Lung microvascular endothelial cell (primary cell): ENCODE results near the gene SEPTIN1. TPM values are rescaled to one million over a fixed set of nuclear protein-coding genes. Genes with fewer than 3 reads are reported as not detected.
"Not testable (repeated sequence)": the region's sequence is repeated elsewhere in the genome, so short reads cannot be mapped to it uniquely, and the experiment has no call there.

ENCODE experiments used
- DNase-seq, 2 donors: peaks; one replicate each; pipeline versions ENCODE4 v3.0.0 to v3.0.0-alpha.2; 2010; ENCODE audit warnings: low read depth in 2 of 2
- total RNA-seq: library from RNA; depleted of rRNA; stranded (reverse); fragments of >200 nt; gene quantifications from 2 replicates; pipeline ENCODE4 v1.2.1, GENCODE V29; 2014

SEPTIN1 gene
- total RNA-seq, 1 donor from 2014 or later = 0.20 TPM

DNA sequence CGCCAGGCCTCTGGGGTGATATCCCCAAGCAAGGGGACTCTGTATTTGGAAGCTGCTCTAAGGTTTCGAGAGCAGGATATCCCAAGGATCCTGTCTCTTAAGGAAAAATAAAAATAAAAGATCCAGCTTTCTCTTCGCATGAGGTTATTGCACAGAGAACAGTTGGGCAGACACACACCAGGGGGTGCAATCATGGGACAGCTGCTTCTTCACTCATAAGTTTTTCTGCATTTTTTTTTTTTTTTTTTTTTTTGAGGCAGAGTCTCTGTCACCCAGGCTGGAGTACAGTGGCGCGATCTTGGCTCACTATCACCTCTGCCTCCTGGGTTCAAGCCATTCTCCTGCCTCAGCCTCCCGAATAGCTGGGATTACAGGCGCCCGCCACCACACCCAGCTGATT lies 40.4 kb downstream of the SEPTIN1 start:
- DNase-seq = not testable (repeated sequence)

DNA sequence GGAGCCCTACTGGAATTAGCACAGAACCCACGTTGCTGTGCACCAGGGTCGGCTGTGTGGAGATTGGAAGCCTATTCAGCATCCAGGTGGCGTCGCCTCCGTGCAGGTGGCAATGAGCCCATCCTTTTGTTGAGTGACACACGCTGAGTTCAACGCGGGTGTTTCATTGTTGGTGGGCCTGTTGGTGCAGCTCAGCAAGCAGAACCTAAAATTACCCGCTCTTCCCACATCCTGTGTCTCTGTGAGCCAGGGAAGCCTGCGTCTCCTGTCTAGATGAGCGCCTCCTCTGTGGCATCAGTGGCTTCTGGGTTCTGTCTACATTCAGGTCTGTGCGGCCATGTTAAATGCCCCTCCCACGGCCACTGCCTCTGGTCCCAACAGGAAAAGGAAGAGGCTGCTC lies 41.7 kb downstream of the SEPTIN1 start:
- DNase-seq = no peak

DNA sequence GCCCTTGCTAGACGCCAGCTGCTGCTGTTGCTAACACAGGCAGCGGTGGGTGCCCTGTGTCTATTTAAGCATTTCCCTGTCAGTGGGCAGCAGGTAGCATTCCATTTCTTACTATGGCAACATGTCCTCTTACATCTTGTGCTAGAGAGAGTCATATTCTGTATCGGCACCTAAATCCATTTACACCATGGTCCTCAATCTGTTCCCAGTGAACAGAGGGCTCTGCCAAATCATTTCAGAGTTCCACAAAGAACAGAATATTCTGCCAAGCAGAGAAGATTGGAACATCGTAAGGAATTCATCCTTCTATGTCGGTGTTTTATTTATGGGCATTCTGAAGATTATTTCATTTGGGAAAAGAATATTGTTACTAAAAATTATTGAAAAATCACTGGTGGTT lies 43.6 kb downstream of the SEPTIN1 start:
- DNase-seq = not testable (repeated sequence)

DNA sequence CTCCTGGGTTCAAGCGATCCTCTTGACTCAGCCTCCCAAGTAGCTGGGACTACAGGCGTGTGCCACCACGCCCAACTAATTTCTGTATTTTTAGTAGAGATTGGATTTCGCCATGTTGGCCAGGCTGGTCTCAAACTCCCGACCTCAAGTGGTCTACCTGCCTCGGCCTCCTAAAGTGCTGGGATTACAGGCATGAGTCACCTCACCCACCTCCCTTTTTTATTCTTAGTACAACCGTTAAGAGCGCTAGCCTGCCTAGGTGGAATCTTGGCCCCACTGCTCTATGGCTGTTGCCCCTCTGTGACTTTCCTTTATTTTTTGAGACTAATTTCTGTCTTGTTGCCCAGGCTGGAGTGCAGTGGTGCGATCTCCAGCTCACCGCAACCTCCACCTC lies 44.4 kb downstream of the SEPTIN1 start:
- DNase-seq = not testable (repeated sequence)

DNA sequence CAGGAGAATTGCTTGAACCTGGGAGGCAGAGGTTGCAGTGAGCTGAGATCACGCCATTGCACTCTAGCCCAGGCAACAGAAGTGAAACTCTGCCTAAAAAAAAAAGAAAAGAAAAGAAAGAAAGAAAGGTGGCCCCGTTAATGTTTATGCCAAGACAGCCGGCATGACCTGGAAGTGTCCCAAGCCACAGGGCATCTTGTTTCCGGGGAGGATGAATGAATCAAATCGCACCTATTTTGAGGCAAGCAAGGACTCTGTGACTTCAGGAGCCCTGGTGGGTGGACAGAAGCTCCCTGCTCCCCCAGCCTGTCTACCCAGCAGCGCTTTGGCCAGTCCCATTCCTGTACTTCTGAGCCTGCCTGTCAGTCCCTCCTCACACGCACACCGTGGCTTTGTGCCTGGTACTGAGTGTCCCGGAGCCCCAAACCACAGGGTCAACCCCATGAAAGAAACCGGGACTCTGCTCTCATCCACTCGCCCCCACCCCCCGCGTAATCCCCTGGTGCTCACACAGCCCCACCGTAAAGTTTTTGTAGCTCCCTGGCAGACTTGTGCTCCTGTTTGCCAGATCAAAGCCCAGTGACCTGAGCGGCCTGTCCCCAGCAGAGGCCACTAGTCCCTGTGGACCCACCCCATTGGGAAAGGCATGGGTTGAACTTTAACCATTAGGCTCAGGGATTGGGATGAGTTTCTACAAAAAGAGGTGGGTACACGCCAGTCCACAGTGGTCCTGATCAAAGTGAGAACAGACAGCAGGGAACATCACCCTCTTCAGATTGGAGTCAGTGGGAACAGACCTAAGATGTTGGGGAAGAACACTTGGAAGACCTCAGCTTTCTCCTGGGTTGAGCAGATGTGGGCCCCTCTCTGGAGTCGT lies 46.5 kb downstream of the SEPTIN1 start:
- DNase-seq = no peak

DNA sequence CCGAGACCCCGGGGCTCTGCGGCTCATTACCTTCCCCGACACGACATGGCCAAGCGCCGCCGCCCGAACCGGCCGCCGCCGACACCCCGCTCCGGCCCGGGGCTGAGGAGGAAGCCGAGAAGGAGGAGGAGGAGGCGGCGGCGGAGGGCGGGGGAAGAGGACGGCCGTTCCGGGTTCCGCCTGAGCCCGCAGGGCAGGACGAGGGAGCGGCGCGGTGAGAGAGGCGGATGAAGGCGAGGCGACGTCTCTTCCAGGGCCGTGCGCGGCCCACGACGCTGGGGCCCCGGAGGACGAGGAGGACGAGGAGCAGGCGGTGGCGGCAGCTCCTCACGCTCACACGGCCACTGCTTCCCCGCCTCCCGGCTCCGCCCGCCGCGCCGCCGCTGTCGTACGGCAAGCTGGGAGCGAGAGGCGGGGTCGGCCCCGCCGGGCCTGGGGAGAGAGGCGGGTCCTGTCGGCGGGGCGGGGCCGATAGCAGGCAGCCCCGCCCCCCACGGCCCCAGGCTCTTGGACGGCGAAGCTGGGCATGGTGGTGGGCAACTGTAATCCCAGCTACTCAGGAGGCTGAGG lies 47.2 kb downstream of the SEPTIN1 start:
- peak; percentile 78 for DNase-seq

DNA sequence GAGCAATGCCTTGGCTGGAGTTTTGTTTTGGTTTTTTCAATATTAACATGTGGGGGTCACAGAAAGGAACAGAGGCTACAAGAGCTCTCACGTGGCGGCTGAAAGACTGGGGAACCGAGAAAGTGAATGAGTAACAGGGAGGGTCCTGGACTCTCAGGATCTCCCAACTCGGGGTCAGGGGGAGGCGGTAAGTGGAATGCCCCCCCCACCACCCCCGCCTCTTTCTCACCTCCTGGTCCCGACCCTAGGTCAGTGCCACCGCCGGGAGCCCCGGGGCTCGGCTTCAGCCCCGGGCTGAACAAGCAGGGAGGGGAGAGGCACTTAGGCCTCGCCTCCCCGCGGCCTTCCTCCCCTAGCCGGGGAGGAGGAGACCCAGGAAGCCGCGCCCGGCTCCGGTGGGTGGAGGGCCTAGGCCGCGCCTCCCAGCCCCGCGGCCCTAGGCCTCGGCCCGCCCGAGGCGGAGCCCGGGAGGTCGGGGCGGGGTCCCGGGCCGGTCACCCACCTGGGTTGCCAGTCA lies 47.8 kb downstream of the SEPTIN1 start:
- peak in 1 of 2 donors; percentile 68 for DNase-seq

Other genes with a start within 250 kb of the SEPTIN1 start
- gene CORO1A, start 199.0 kb downstream of the SEPTIN1 start, total RNA-seq = 0.79 and 1.5 TPM in 2 replicates
- gene BOLA2B, start 188.9 kb downstream of the SEPTIN1 start, total RNA-seq = 20.4 and 25.3 TPM in 2 replicates
- gene SLX1A, start 188.7 kb downstream of the SEPTIN1 start, total RNA-seq = 35.9 and 44.2 TPM in 2 replicates
- 1.1 and 2.2 TPM in 2 replicates for gene SULT1A3, start 183.3 kb downstream of the SEPTIN1 start, total RNA-seq
- gene NPIPB13, start 134.1 kb downstream of the SEPTIN1 start, total RNA-seq = 0.22 and 0.60 TPM in 2 replicates
- 31.6 and 31.9 TPM in 2 replicates for gene CD2BP2, start 27.3 kb downstream of the SEPTIN1 start, total RNA-seq
- gene TBC1D10B, start 12.1 kb downstream of the SEPTIN1 start, total RNA-seq = 16.6 and 22.4 TPM in 2 replicates
- gene MYL11, start 7.8 kb downstream of the SEPTIN1 start, total RNA-seq = not detected in 2 replicates
- 11.1 and 11.6 TPM in 2 replicates for gene ZNF48, start 12.9 kb upstream of the SEPTIN1 start, total RNA-seq
- 8.3 and 10.5 TPM in 2 replicates for gene ZNF771, start 25.0 kb upstream of the SEPTIN1 start, total RNA-seq
- 54.8 and 57.5 TPM in 2 replicates for gene DCTPP1, start 47.5 kb upstream of the SEPTIN1 start, total RNA-seq
- 11.8 and 17.9 TPM in 2 replicates for gene SEPHS2, start 63.3 kb upstream of the SEPTIN1 start, total RNA-seq
- not detected in 2 replicates for gene ITGAL, start 90.2 kb upstream of the SEPTIN1 start, total RNA-seq
- 11.3 and 17.9 TPM in 2 replicates for gene ZNF768, start 144.0 kb upstream of the SEPTIN1 start, total RNA-seq
- gene ZNF747, start 152.3 kb upstream of the SEPTIN1 start, total RNA-seq = 4.8 and 7.7 TPM in 2 replicates
- 2.0 and 3.2 TPM in 2 replicates for gene ZNF764, start 175.8 kb upstream of the SEPTIN1 start, total RNA-seq
- gene ZNF688, start 189.2 kb upstream of the SEPTIN1 start, total RNA-seq = 5.0 and 5.4 TPM in 2 replicates
- gene ZNF785, start 203.1 kb upstream of the SEPTIN1 start, total RNA-seq = 5.4 and 9.9 TPM in 2 replicates
- gene ZNF689, start 227.8 kb upstream of the SEPTIN1 start, total RNA-seq = 3.1 and 4.0 TPM in 2 replicates